Ovary (tissue), 9 donors: ENCODE measurements around the gene BTBD17. TPM values are rescaled to one million over a fixed set of nuclear protein-coding genes. Genes with fewer than 3 reads are reported as not detected.

Source experiments
- DNase-seq, 5 donors: peaks; one replicate each; pipeline ENCODE4 v3.0.0-alpha.2; 2019 to 2020
- H3K27ac ChIP-seq, 2 donors: fragments of 200-600 bp; one replicate each; pipeline versions ENCODE4 v1.5.1 to v1.8.0; 2019 to 2022
- H3K27me3 ChIP-seq: fragments of 200-600 bp; one replicate; pipeline ENCODE4 v1.8.0; 2022
- H3K36me3 ChIP-seq: fragments of 200-600 bp; sonication (generic); one replicate; pipeline ENCODE4 v1.5.1; 2019
- H3K4me1 ChIP-seq: one replicate; pipeline ENCODE4 v1.8.1; 2013; ENCODE audit warnings: mild to moderate bottlenecking, moderate library complexity; ENCODE audit not compliant: insufficient read depth
- H3K4me3 ChIP-seq: fragments of 200-600 bp; sonication (generic); one replicate; pipeline ENCODE4 v1.5.1; 2017
- H3K9me3 ChIP-seq, 2 donors: fragments of 200-600 bp in 1 of 2; sonication (generic) in 1 of 2; one replicate each; pipeline versions ENCODE4 v1.5.1 to v1.8.1; 2013 to 2019; ENCODE audit warnings: mild to moderate bottlenecking in 1 of 2, moderate library complexity in 1 of 2
- CTCF ChIP-seq, 3 donors: fragments of 450-650 bp in 2 of 3; fragments of 200-600 bp in 1 of 3; IDR thresholded peaks; one replicate each; pipeline versions ENCODE4 v1.5.1 to v1.8.0; 2016 to 2022; ENCODE audit warnings: antibody characterized with exemption in 3 of 3, mild to moderate bottlenecking in 1 of 3
- EP300 ChIP-seq: sonication (generic); formaldehyde crosslinking; IDR thresholded peaks from one replicate; pipeline ENCODE4 v1.6.1; 2017; ENCODE audit warnings: antibody characterized with exemption
- POLR2A ChIP-seq: fragments of 450-650 bp; IDR thresholded peaks from one replicate; pipeline ENCODE4 v1.6.1; 2017; ENCODE audit warnings: antibody characterized with exemption, mild to moderate bottlenecking, moderate library complexity
- WGBS, 3 donors: extraction: QIAGEN DNeasy Blood & Tissue Kit in 1 of 3; methylation state at CpG; one replicate each; pipeline versions ENCODE4 v1.1.5 to v1.1.7; 2013 to 2017; 5-methylcytosine and 5-hydroxymethylcytosine counted together
- intact Hi-C, 4 donors: fragments of 100-400 bp; cut with DNase I; formaldehyde crosslinking; loops; one replicate each; pipeline versions ENCODE4 v1.11.0 to v1.15.1; 2022 to 2023
- polyA plus RNA-seq, 2 donors: library from polyadenylated mRNA; stranded (reverse); fragments of 200-250 nt in 1 of 2; fragments of 350-450 nt in 1 of 2; fragmentation: Illumina TruSeq in 1 of 2; extraction: RNeasy Lipid Tissue Mini Kit (QIAGEN cat#74804) in 1 of 2; gene quantifications; one replicate each; pipeline ENCODE4 v1.2.3, GENCODE V29; 2013 to 2014
- total RNA-seq, 7 donors: library from RNA; depleted of rRNA in 2 of 7; stranded (reverse); fragments of >200 nt in 2 of 7; fragmentation: NEBNext Ultra II Directional in 3 of 7; extraction: Animal tissue kit (Norgen Biotek cat#: 25700) in 3 of 7; gene quantifications; one replicate each; pipeline versions ENCODE4 v1.1.0 to v1.2.4, GENCODE V29; 2016 to 2023
- donor health status: DM: no; HTN: no; CAD: no; lungs with moderate emphysema.
- donor health status: DM: no; HTN: no; CAD: no.
- donor health status: Bipolar disorder and iron deficiency.
- donor health status: DM: yes; HTN: yes; CAD: no.
- donor health status: DM: no; HTN: no; CAD: no.
- donor health status: DM: yes; HTN: yes; CAD: no.

The BTBD17 gene
- total and polyA plus RNA-seq, 9 donors = not detected

GRCh38 chr17:74317071-74317470 is 44.6 kb downstream of the BTBD17 start:
- DNase-seq = no peak
- Histone ChIP-seq H3K4me3 (no peak overlapping the region), H3K4me1 (no peaks in the 10 kb centered on the region), H3K9me3 (peaks cover 0 to 4% of the 10 kb centered on the region in 2 donors), H3K36me3 (no peaks in the 10 kb centered on the region), H3K27me3 (no peaks in the 10 kb centered on the region), H3K27ac (no peak overlapping the region)
- TF ChIP-seq EP300 = no peak
- TF ChIP-seq POLR2A = no peak
- TF ChIP-seq CTCF (IDR thresholded peaks at IDR 0.05) = no peak
- intact Hi-C loops = no loop called here
- 69 to 78% (median 78%) methylated on average over 15 to 16 of the region's 16 CpGs for WGBS, 3 donors

- Histone ChIP-seq H3K4me1 (no peaks in the 10 kb centered on the region), H3K4me3 (no peak overlapping the region), H3K27me3 (no peaks in the 10 kb centered on the region), H3K27ac (no peak overlapping the region), H3K9me3 (peaks cover 0 to 4% of the 10 kb centered on the region in 2 donors), H3K36me3 (no peaks in the 10 kb centered on the region)
- WGBS, 3 donors = 44 to 53% (median 50%) methylated on average over 10 of the region's 10 CpGs
- TF ChIP-seq CTCF (IDR thresholded peaks at IDR 0.05) (no peak), POLR2A (no peak), EP300 (no peak)
- intact Hi-C loops = no loop called here
- no peak for DNase-seq
Measured at GRCh38 chr17:74316220-74316619, 45.4 kb downstream of the BTBD17 start.

- H3K27ac ChIP-seq = no peak overlapping the region
- 87 to 90% (median 89%) methylated on average over 15 of the region's 15 CpGs for WGBS, 3 donors
- intact Hi-C loops = no loop called here
- H3K27me3 ChIP-seq = no peaks in the 10 kb centered on the region
- peaks cover 0 to 4% of the 10 kb centered on the region in 2 donors for H3K9me3 ChIP-seq
- no peaks in the 10 kb centered on the region for H3K36me3 ChIP-seq
- H3K4me3 ChIP-seq = no peak overlapping the region
- no peak for TF ChIP-seq POLR2A
- TF ChIP-seq EP300 = no peak
- TF ChIP-seq CTCF (IDR thresholded peaks at IDR 0.05) = no peak
- no peaks in the 10 kb centered on the region for H3K4me1 ChIP-seq
- no peak for DNase-seq
Measured at GRCh38 chr17:74314877-74315276, 46.8 kb downstream of the BTBD17 start.

GRCh38 chr17:74309902-74310301 is 51.8 kb downstream of the BTBD17 start:
- WGBS, 3 donors = 71 to 78% (median 76%) methylated on average over 12 of the region's 12 CpGs
- no peaks in the 10 kb centered on the region for H3K27me3 ChIP-seq
- no peak overlapping the region for H3K27ac ChIP-seq
- no peaks in the 10 kb centered on the region for H3K36me3 ChIP-seq
- intact Hi-C loops = loop anchor here in 1 of 4 donors (5.0 kb wide), 1 partner anchor 37 kb away; no protein-coding TSS in a partner anchor
- H3K4me3 ChIP-seq = no peak overlapping the region
- DNase-seq = no peak
- no peaks in the 10 kb centered on the region for H3K4me1 ChIP-seq
- no peak for TF ChIP-seq POLR2A
- peaks cover 0 to 4% of the 10 kb centered on the region in 2 donors for H3K9me3 ChIP-seq

GRCh38 chr17:74307984-74308773 is 53.5 kb downstream of the BTBD17 start:
- WGBS, 3 donors = 63 to 73% (median 71%) methylated on average over 15 of the region's 15 CpGs
- Histone ChIP-seq H3K9me3 (peaks cover 0 to 4% of the 10 kb centered on the region in 2 donors), H3K4me3 (no peak overlapping the region), H3K4me1 (no peaks in the 10 kb centered on the region), H3K36me3 (no peaks in the 10 kb centered on the region), H3K27me3 (no peaks in the 10 kb centered on the region), H3K27ac (no peak overlapping the region)
- intact Hi-C loops = loop anchor here in 1 of 4 donors (5.0 kb wide), 1 partner anchor 39 kb away; no protein-coding TSS in a partner anchor
- DNase-seq = no peak
- no peak for TF ChIP-seq CTCF (IDR thresholded peaks at IDR 0.05)
- no peak for TF ChIP-seq EP300
- no peak for TF ChIP-seq POLR2A
